HG03039 (cell line): Measurements from ENCODE around the gene NEU3.
"Not testable (repeated sequence)": the region's sequence is repeated elsewhere in the genome, so short reads cannot be mapped to it uniquely, and the experiment has no call there.

Experiments used
- ATAC-seq: cut with Tn5 transposase; IDR thresholded peaks from one replicate; pipeline ENCODE4 v1.9.1; 2021; ENCODE audit warnings: mild to moderate bottlenecking, moderate library complexity; ENCODE audit not compliant: unreplicated experiment

NEU3 gene

DNA sequence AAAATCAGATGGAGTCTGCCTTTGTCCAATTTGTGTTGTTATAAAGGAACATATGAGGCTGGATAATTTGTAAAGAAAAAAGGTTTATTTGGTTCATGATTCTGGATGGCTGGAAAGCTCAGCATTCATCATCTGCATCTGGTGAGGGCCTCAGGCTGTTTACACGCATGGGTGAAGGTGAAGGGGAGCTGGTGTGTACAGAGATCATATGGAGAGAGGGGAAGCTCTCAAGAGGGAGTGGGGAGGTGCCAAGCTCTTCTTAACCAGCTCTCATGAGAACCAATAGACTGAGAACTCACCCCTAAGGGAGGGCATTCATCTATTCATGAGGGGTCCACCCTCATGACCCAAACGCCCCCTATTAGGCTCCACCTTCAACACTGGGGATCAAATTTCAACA, 40.0 kb downstream of the NEU3 start:
- no peak for ATAC-seq

DNA sequence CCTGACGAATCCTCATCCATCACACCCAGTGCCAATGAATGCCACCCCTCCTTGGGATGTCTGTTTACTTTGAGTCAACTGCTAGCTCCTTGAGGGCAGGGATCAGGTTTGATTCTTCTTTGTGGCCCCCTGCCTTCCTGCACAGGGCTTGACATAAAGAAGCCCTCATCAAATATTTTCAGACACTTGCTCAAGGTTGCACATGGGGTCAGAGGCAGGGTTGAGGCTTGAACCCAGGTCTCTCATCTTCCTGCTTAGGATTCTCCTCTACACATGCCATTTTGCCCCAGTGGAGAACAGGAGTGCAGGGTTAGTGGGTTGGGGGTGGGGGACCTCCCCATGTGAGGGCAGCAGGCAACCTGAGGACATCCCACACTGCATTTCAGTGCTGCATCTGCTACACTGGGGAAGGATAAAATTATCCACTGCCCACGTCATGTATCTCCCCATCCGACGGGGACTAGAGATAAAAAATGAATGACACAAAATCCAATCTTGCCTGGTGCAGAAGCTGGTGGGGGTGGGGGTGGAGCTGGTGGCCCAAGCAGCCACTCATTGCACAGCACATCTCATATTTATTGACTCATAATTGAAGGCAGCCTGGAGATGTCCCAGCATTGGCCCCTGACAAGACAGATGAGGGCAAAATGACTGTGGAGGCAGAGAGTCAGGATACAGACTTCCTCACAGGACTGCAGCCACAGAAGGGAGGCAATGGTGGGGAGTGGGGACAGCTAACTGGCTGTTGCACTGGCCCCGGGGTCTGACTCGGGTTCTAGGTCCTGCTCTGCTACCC, 41.3 kb downstream of the NEU3 start:
- no peak for ATAC-seq

DNA sequence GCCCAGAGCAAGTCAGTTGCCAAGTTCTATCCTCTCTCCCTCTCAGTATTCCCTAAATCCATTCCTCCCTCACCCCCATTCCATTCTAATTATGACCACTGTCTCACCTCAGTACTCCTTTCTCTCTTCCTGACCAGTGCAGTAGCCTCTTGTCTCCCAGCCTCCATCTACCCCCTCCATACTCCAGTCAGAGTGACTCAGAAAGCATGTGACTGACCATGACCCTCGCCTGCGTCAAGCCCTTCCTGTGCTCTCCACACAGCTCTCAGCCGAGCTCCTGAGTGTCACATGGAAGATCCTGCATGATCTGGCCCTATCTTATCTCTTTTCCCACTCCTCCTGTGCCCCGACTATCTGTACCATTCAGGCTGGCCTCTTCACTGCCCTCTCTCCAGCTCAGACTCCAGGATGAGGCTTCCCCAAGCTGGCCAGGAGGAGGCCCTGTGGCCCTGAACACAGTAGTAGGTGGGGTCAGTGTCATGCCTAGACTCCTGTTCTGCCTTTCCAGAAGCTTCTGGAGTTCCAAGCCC, 42.6 kb downstream of the NEU3 start:
- ATAC-seq = no peak

DNA sequence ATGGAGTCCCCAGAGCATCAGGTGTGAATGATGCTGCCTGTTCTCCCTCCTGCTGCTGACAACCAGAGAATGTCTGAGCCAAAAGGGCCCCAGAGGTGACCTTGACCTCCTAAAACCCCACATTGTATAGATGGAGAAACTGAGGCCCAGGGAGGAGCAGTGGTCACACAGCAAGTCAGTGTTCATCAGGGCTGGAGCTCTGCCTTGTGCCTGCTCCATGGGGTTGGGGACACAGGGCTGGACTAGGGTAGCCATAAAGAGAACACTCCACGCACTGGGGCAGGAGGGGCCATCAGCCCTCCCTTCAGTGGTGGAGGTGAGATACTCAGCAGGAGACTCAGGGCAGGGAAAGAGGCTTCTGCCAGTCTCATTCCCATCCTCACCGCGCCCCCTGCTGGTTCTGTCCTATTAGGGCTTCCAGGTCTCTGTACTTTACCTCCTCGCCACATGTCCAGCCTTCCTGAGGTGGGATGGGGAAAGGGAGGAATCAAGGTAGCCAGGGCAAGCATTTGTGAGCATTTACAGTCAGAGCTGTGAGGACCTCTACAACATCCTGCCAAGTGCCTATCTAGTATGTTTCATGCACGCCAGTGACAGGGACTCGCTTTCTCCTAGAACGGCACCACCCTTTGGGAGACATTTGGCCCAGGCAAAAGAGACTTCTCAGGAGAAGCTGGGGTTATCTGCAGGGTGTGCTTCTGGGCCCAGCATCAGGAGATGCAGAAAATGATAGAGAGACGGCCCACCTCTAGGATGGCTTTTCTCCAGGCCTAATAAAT, 43.2 kb downstream of the NEU3 start:
- ATAC-seq = no peak

DNA sequence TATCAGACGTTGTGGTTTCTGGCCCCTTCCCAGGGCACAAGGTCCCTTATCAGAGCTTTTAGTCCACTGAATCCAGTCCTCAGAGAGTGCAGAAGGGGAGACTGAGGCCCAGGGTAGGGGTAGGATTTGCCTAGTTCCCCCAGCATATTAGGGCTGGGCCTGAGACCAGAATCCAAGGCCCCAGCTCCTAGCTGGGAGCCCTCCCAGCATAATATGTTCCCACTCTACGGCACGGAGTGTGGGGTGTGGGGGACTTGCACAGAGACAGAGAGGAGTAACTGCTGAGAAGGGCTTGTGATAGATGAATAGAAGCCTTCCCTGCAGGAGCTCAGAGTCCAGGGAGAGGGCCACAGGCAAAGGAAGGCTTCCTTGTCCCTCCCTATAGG, 43.8 kb downstream of the NEU3 start:
- no peak for ATAC-seq

DNA sequence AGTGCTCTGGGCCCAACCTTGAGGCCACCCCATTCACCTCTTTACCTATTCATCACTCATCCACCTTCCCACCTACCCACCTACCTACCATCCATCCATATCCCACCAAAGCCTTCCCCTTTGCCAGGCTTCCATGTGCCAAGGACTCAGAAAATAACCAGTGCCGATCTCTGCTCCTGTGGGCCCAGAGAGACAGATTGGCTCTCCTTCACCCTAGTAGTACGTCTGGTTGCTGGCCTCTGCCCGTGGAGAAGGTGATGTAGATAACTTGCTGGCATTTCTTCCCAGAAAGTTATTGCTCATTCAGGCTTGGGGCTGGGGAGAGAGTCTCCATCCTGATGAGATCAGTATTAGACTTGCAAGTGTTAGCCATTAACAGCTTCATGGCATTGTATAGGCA, 45.2 kb downstream of the NEU3 start:
- ATAC-seq = no peak

DNA sequence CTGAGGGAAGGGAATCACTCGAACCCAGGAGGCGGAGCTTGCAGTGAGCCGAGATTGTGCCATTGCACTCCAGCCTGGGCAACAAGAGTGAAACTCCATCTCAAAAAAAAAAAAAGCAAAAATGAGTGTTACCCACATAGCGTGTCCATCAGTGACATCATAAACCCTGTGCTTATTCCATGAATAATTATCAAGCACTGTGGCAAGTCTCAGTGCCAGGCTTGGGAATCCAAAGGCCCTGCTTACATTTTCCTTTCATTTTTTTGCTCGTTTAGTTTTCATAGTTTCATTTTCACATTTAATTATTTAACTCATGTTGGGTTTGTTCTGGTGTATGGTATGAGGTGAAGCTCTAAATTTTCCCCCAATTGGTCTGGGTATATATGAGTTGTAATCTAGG, 46.5 kb downstream of the NEU3 start:
- no peak for ATAC-seq

DNA sequence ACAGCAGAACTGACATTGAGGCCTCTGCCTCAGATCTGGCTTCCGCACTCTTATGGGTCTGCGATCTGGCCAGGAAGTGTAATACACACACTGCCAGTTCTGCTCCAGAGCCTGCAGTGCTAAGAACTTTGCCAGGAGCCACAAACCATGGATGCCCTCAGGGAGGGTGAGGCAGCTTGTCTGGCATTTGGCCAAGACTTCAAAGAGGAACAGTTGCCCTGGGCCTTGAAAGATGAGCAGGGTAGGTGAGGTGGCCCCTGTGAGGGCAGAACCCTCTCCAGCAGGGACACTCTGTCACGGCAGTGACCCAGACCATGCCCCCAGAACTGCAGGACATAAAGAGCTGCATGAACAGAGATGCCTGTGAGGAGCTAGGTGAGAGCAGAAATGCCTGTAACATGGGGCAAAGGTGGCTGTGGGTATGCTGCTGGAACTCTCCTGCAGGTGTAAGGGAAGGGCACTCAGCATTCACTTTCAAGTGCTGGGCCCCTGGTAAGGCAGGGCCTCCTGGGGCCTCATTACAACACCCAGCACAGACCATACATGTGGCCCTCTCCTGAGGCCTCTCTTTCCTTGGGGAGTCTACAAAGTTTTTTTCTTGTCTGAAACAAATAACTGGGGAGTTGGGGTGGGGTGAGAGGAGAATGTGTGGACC, 47.3 kb downstream of the NEU3 start:
- ATAC-seq = no peak

DNA sequence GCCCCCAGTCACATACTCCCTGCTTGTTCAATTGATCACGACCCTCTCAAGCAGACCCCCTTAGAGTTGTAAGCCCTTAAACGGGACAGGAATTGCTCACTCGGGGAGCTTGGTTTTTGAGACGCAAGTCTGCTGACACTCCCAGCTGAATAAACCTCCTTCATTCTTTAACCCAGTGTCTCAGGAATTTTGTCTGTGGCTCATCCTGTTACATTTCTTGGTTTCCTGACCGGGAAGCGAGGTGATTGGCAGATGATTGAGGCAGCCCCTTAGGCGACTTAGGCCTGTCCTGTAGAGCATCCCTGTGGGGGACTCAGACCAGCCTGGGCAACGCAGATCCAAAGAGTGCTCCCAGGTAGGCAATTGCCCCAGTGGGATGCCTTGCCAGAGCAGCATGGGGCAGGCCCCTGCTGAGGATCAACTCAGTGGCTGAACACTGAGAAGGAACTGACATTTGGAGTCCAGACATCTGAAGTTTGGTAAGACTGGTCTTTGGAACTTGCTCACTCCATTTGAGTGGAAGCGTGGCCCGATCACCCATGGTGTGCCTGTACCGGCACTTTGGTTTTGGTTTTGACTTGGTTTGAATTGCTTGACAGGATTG, 51.5 kb downstream of the NEU3 start:
- no peak for ATAC-seq

DNA sequence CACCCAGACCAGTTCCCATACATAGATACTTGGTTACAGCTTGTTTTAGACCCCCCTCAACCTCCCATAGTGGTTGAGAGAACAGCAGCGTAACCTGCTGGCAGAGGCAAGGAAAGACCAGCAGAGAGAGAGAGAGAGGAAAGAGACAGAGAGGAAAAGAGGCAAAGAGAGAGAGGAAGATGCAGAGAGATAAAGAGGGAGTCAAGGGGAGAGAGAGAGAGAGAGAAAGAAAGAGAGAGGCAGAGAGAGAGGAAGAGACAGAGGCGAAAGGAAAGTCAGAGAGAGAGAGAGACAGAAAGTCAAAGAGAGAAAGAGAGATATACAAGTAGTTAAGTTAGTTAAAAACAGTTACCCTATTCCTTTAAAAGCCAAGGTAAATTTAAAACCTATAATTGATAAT, 52.5 kb downstream of the NEU3 start:
- ATAC-seq = no peak

DNA sequence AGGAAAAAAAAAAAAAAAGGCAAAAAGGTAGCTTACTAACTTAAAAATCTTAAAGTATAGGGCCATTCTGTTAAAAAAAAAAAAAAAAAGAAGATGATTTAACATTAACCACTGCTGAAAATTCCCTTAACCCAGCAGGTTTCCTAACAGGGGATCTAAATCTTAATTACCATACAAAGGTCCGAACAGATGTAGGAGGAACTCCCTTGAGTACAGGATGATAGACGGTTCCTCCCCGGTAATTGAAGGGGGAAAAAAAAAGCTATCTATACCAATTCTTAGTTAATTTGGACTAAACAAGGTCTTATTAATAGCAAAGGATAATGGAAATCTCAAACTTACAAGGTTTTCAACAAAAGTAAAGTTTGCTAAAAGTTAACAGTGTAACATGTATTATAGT, 53.1 kb downstream of the NEU3 start:
- not testable (repeated sequence) for ATAC-seq

DNA sequence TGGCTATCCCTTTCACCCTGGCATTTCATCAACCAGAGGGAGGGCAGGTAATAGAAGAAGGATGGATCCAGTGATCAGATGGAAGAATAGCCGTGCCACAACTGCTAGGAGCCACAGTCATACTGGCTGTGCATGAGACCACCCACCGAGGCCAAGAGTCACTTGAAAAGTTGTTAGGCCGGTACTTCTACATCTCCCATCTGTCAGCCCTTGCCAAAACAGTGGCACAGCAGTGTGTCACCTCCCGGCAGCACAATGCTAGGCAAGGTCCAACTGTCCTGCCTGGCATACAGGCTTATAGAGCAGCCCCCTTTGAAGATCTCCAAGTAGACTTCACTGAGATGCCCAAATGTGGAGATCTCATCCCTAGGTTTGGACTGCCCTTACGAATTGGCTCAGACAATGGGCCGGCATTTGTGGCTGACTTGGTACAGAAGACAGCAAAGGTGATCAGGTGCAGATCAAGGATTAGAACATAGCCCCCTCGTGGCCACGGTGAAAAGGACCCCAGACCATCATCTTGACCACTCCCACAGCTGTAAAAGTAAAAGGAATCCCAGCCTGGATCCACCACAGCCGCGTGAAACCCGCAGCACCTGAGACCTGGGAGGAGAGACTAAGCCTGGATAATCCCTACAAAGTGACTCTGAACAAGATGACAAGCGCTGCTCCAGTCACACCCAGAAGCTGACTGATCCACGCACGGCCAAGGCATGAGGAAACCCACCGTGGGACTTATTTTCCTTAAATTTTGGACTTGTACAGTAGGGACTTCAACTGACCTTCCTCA, 55.8 kb downstream of the NEU3 start:
- not testable (repeated sequence) for ATAC-seq

DNA sequence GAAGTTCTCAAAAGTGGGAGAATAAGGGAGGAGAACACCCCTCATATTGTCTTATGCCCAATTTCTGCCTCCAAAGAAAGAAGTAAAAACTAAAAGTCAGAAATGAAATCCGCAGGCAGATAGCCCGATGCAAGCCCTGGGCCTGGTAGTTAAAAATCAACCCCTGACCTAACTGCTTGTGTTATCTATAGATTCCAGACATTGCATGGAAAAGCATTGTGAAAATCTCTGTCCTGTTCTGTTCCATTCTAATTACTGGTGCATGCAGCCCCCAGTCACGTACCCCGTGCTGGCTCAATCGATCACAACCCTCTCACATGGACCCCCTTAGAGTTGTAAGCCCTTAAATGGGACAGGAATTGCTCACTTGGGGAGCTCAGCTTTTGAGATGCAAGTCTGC, 57.9 kb downstream of the NEU3 start:
- ATAC-seq = not testable (repeated sequence)

DNA sequence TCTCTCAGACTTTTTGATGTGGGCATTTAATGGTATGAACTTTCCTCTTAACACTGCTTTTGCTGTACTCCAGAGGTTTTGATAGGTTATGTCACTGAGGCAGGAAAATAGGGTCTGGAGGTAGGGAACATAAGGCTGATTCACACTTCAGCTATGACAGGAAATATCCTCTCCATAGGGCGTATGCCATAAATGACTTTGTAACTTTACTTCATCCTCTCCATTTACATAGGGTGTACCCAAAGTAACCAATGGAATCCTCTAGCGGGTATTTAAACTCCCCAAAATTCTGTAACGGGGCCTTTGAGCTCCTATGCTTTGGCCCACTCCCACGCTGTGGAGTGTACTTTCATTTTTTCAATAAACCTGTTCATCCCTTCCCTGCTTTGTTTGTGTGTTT, 58.5 kb downstream of the NEU3 start:
- ATAC-seq = no peak

DNA sequence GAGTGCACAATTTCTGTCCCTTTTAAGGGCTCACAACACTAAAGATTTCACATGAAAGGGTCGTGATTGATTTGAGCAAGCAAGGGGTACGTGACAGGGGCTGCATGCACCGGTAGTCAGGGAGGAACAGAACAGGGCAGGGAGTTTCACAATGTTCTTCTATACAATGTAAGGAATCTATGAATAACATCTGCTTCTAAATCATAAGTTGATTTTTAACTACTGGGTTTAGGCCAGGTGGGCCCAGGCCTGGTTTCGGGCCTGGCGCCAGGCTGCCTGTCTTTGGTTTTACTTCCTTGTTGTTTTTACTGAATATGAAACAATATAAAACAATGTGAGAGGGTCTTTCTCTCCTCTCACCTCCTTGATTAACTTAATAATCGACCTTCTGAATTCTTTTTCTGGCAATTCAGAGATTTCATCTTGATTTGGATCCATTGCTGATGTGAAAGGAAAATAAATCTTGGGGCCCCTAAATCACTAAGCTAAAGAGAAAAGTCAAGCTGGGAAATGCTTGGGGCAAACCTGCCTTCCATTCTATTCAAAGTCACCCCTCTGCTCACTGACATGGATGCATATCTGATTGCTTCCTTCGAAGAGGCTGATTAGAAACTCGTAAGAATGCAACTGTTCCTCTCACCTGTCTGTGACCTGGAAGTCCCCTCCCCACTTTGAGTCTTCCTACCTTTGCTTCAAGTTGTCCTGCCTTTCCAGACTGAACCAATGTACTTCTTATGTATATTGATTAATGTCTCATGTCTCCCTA, 61.0 kb downstream of the NEU3 start:
- not testable (repeated sequence) for ATAC-seq

DNA sequence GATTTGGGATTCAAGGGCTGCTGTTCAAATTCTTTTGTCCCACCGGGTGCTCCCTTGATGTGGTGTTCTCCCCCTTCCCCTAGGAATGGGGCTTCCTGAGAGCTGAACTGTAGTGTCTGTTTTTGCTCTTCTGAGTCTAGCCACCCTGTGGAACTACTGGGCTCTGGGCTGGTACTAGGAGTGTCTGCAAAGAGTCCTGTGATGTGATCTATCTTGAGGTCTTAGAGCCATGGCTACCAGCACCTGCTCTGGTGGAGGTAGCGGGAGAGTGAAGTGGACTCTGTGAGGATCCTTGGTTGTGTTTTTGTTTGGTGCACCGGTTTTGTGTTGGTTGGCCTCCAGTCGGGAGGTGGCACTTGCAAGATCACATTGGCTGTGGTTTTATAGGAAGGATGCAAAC, 61.8 kb downstream of the NEU3 start:
- ATAC-seq = no peak

DNA sequence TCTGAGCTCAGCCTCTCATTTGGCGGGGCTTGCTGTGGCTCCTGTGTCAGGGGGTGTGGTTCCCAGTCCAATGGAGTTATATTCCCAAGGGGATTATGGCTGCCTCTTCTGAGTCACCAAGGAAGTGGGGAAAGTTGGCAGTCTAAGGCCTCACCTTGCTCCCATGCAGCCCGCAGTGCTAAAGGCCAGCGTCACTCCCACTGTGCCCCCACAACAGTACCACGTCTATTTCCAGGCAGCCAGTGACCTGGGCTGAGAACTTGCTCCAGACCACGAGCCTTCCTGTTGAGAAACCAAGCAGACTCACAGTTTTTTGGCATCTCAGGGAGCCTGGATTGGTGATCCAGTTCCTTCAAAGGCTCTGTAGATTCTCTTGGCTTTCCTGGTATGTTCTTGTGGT, 62.3 kb downstream of the NEU3 start:
- ATAC-seq = no peak

DNA sequence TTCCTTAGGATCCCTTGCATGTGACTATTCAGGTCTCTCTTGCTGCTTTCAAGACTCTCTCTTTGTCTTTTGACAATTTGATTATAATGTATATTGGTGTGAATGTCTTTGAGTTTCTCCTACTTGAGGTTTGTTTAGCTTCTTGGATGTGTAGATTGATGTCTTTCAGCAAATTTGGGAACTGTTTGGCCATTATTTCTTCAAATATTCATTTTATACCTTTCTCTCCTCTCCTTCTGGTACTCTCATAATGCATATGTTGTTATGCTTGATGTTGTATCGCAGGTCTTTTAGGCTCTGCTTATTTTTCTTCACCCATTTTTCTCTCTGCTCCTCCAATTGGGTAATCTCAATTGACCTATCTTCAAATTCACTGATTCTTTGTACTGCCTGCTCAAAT, 63.7 kb downstream of the NEU3 start:
- ATAC-seq = no peak

DNA sequence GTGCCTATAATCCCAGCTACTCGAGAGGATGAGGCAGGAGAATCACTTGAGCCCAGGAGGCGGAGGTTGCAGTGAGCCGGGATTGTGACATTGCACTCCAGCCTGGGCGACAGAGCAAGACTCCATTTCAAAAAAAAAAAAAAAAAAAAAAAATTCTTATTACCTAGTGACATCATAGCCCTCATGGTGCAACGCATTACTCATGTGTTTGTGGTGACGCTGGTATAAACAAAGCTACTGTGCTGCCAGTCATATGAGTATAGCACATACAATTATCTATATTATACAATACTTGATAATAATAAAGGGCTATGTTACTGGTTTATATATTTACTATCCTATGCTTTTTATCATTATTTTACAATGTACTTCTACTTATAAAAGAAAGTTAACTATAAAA, 66.8 kb downstream of the NEU3 start:
- ATAC-seq = no peak

DNA sequence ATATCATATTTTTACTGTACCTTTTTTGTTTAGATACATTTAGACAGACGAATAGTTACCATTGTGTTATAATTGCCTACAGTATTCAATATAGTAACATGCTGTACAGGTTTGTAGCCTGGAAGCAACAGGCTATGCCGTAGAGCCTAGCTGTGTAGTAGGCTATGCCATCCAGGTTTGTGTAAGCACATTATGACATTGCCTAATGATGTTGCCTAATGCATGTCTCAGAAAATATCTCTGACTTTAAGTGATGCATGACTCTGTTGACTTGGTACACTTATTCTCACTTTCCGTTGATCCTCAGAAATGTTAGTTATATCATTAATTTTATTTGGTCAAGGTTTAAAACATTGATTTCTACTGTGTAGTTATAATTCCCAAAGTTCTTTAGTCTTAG, 68.1 kb downstream of the NEU3 start:
- ATAC-seq = no peak
